Liver (tissue), 9 donors: ENCODE data around the gene GHRL. TPM values are rescaled to one million over a fixed set of nuclear protein-coding genes. Genes with fewer than 3 reads are reported as not detected.

Experiments
- DNase-seq: peaks from one replicate; pipeline ENCODE4 v3.0.0-alpha.2; 2017; ENCODE audit warnings: low spot score
- H3K27ac ChIP-seq, 2 donors: one replicate each; pipeline ENCODE4 v1.7.0; 2013; ENCODE audit warnings: inconsistent platforms in 2 of 2, low read length in 2 of 2, control low read depth in 1 of 2, low read depth in 1 of 2, mild to moderate bottlenecking in 1 of 2
- H3K27me3 ChIP-seq, 4 donors: one replicate each; pipeline versions ENCODE4 v1.6.1 to v1.7.0; 2013; ENCODE audit warnings: low read length in 3 of 4, inconsistent platforms in 1 of 4, mild to moderate bottlenecking in 1 of 4, moderate library complexity in 1 of 4; ENCODE audit not compliant: control insufficient read depth in 4 of 4, insufficient read depth in 4 of 4
- H3K36me3 ChIP-seq, 4 donors: one replicate each; pipeline versions ENCODE4 v1.6.1 to v1.7.0; 2013; ENCODE audit warnings: low read length in 3 of 4, mild to moderate bottlenecking in 3 of 4, low read depth in 1 of 4, moderate library complexity in 1 of 4; ENCODE audit not compliant: control insufficient read depth in 4 of 4, insufficient read depth in 3 of 4
- H3K4me1 ChIP-seq, 4 donors: one replicate each; pipeline versions ENCODE4 v1.6.1 to v1.7.0; 2013; ENCODE audit warnings: low read length in 3 of 4, mild to moderate bottlenecking in 3 of 4, moderate library complexity in 1 of 4; ENCODE audit not compliant: control insufficient read depth in 4 of 4, insufficient read depth in 4 of 4
- H3K4me3 ChIP-seq, 3 donors: one replicate each; pipeline versions ENCODE4 v1.6.1 to v1.7.0; 2013; ENCODE audit warnings: low read length in 3 of 3, control low read depth in 1 of 3, low read depth in 1 of 3, mild to moderate bottlenecking in 1 of 3
- H3K9ac ChIP-seq, 2 donors: one replicate each; pipeline ENCODE4 v1.7.0; 2013; ENCODE audit warnings: low read length in 2 of 2, mild to moderate bottlenecking in 2 of 2, moderate library complexity in 2 of 2, control low read depth in 1 of 2, low read depth in 1 of 2
- H3K9me3 ChIP-seq, 4 donors: one replicate each; pipeline versions ENCODE4 v1.6.1 to v1.7.0; 2013; ENCODE audit warnings: low read length in 3 of 4; ENCODE audit not compliant: control insufficient read depth in 4 of 4
- ATF3 ChIP-seq: IDR thresholded peaks from 2 replicates; pipeline ENCODE4 v1.6.1; 2016; ENCODE audit warnings: antibody characterized with exemption
- EGR1 ChIP-seq, 2 donors: IDR thresholded peaks; 2 replicates each; pipeline ENCODE4 v1.6.1; 2016 to 2018; ENCODE audit warnings: antibody characterized with exemption in 2 of 2, low read depth in 2 of 2
- FOXA1 ChIP-seq: IDR thresholded peaks from 2 replicates; pipeline ENCODE4 v1.6.1; 2016; ENCODE audit warnings: antibody characterized with exemption
- FOXA2 ChIP-seq: IDR thresholded peaks from 2 replicates; pipeline ENCODE4 v1.6.1; 2016; ENCODE audit warnings: antibody characterized with exemption
- GABPA ChIP-seq, 2 donors: IDR thresholded peaks in 1 of 2; conservative IDR thresholded peaks in 1 of 2; 2 replicates each; pipeline ENCODE4 v1.6.1; 2016; ENCODE audit warnings: antibody characterized with exemption in 2 of 2, mild to moderate bottlenecking in 1 of 2, moderate library complexity in 1 of 2
- HNF4A ChIP-seq, 2 donors: conservative IDR thresholded peaks; 2 replicates each; pipeline ENCODE4 v1.6.1; 2016; ENCODE audit warnings: antibody characterized with exemption in 2 of 2, mild to moderate bottlenecking in 2 of 2
- HNF4G ChIP-seq: IDR thresholded peaks from 2 replicates; pipeline ENCODE4 v1.6.1; 2016; ENCODE audit warnings: antibody characterized with exemption
- JUND ChIP-seq, 2 donors: IDR thresholded peaks; 2 replicates each; pipeline ENCODE4 v1.6.1; 2016; ENCODE audit warnings: antibody characterized with exemption in 2 of 2
- NR2F2 ChIP-seq: IDR thresholded peaks from 2 replicates; pipeline ENCODE4 v1.6.1; 2016; ENCODE audit warnings: antibody characterized with exemption
- RAD21 ChIP-seq, 2 donors: IDR thresholded peaks; 2 replicates each; pipeline ENCODE4 v1.6.1; 2016; ENCODE audit warnings: antibody characterized with exemption in 2 of 2, mild to moderate bottlenecking in 2 of 2
- RXRA ChIP-seq, 2 donors: IDR thresholded peaks; 2 replicates each; pipeline ENCODE4 v1.6.1; 2017 to 2018; ENCODE audit warnings: antibody characterized with exemption in 2 of 2, mild to moderate bottlenecking in 1 of 2
- SP1 ChIP-seq: IDR thresholded peaks from 2 replicates; pipeline ENCODE4 v1.6.1; 2018; ENCODE audit warnings: antibody characterized with exemption, mild to moderate bottlenecking
- TAF1 ChIP-seq: conservative IDR thresholded peaks from 2 replicates; pipeline ENCODE4 v1.6.1; 2016; ENCODE audit warnings: antibody characterized with exemption, mild to moderate bottlenecking
- YY1 ChIP-seq: IDR thresholded peaks from 2 replicates; pipeline ENCODE4 v1.6.1; 2016; ENCODE audit warnings: antibody characterized with exemption, mild to moderate bottlenecking
- WGBS: extraction: QIAGEN DNeasy Blood & Tissue Kit; methylation state at CpG from one replicate; pipeline ENCODE4 v1.1.7; 2013; 5-methylcytosine and 5-hydroxymethylcytosine counted together
- polyA plus RNA-seq, 2 donors: library from polyadenylated mRNA; stranded (reverse) in 1 of 2; unstranded in 1 of 2; fragments of 200-250 nt in 1 of 2; fragments of >200 nt in 1 of 2; fragmentation: Nextera tagmentation in 1 of 2; extraction: Ambion mirVana in 1 of 2; gene quantifications; one replicate each; pipeline versions ENCODE4 v1.2.1 to v1.2.3, GENCODE V29; 2013 to 2015
- total RNA-seq, 2 donors: library from RNA; depleted of rRNA; stranded (reverse); fragments of >200 nt; gene quantifications; one replicate each; pipeline ENCODE4 v1.2.3, GENCODE V29; 2014
- TF ChIP-seq, protein P1 (sequence below): IDR thresholded peaks from 2 replicates; pipeline ENCODE4 v1.6.1; 2016; ENCODE audit warnings: antibody characterized with exemption, mild to moderate bottlenecking
- TF ChIP-seq, protein P2 (sequence below): IDR thresholded peaks from 2 replicates; pipeline ENCODE4 v1.6.1; 2016; ENCODE audit warnings: antibody characterized with exemption
- TF ChIP-seq, protein P3 (sequence below): fragments of 150-350 bp; IDR thresholded peaks from 2 replicates; pipeline ENCODE4 v1.5.1; 2017; ENCODE audit warnings: improper control_type of control experiment, low read depth, low read length; ENCODE audit not compliant: missing input control
- TF ChIP-seq, protein P4 (sequence below): IDR thresholded peaks from 2 replicates; pipeline ENCODE4 v1.6.1; 2016; ENCODE audit warnings: antibody characterized with exemption
- donor health status: healthy.
- donor health status: healthy.
- donor health status: healthy.
- donor health status: healthy.
- donor health status: healthy.

Gene GHRL
- total and polyA plus RNA-seq, 4 donors: 0.08 to 1.3 (median 0.27) TPM

DNA sequence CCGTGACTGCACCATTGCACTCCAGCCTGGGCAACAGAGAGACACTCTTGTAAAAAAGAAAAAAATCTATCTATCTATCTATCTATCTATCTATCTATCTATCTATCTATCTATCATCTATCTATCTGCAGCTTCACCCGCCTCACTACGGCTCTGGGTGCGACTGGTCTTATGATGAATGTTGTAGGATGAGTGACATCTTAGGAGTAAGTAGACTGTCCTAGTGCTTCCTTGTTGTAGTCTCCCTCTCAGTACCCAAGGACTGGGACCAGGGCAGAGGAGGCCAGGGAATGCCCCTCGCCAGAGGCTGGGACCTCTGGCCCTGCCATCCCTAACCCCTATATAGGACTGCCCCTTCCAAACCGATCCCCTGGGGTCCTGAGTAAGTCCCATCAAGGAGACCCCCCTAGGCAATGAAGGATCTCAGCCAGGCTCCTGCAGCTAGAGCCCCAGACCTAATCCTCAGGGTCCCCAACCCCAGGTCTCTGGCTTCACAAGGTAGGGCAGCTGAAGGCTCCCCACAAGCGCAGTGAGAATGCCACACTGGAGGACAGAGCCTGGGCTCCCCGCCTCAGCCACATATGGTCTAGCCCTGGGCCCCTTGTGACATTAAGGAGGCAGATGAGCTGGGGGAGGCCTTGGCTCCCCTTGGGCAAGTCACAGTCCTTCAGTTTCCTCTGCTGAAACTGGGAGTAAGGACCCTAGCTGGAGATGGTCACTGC, 29.0 kb upstream of the GHRL start:
- no peak for DNase-seq
- no peak overlapping the region for H3K4me3 ChIP-seq

DNA sequence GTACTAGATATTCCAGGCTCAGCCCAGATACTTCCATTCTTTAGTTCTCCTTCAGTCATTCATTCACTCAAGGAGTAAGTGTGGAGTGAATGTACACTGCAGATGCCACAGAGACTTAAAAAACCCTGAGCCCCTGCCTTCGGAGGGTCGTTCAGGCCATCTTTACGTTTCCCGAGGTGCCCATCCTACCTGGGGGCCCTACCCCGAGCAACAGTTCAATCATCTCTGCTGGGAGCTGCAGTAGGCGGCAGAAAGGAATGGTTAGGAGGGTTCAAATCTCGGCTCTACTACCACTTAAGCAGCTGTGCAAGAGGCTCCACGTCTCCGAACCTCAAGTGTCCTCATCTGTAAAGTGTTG, 27.6 kb upstream of the GHRL start:
- H3K9me3 ChIP-seq: no peaks in the 10 kb centered on the region
- H3K27me3 ChIP-seq: no peaks in the 10 kb centered on the region
- H3K36me3 ChIP-seq: peaks cover 6 to 22% (median 13%) of the 10 kb centered on the region in 4 donors
- H3K4me3 ChIP-seq: peak overlapping the region; percentile 86 to 93 (median 88)
- under 1% methylated on average over 9 of the region's 9 CpGs for WGBS
- no peak for DNase-seq
- H3K4me1 ChIP-seq: peaks cover 7 to 33% (median 29%) of the 10 kb centered on the region in 4 donors
- peak overlapping the region; percentile 63 to 90 for H3K9ac ChIP-seq
- peak overlapping the region; percentile 66 to 86 for H3K27ac ChIP-seq
- TF ChIP-seq EGR1 (IDR thresholded peaks at IDR 0.05; ENCODE audit: low read depth in 2 of 2) (no peak), TAF1 (no peak), JUND (IDR thresholded peaks at IDR 0.05) (no peak), ATF3 (no peak), HNF4A (conservative IDR thresholded peaks at IDR 0.05) (no peak), NR2F2 (no peak), RAD21 (IDR thresholded peaks at IDR 0.05) (no peak)
- TF ChIP-seq, protein P1, sequence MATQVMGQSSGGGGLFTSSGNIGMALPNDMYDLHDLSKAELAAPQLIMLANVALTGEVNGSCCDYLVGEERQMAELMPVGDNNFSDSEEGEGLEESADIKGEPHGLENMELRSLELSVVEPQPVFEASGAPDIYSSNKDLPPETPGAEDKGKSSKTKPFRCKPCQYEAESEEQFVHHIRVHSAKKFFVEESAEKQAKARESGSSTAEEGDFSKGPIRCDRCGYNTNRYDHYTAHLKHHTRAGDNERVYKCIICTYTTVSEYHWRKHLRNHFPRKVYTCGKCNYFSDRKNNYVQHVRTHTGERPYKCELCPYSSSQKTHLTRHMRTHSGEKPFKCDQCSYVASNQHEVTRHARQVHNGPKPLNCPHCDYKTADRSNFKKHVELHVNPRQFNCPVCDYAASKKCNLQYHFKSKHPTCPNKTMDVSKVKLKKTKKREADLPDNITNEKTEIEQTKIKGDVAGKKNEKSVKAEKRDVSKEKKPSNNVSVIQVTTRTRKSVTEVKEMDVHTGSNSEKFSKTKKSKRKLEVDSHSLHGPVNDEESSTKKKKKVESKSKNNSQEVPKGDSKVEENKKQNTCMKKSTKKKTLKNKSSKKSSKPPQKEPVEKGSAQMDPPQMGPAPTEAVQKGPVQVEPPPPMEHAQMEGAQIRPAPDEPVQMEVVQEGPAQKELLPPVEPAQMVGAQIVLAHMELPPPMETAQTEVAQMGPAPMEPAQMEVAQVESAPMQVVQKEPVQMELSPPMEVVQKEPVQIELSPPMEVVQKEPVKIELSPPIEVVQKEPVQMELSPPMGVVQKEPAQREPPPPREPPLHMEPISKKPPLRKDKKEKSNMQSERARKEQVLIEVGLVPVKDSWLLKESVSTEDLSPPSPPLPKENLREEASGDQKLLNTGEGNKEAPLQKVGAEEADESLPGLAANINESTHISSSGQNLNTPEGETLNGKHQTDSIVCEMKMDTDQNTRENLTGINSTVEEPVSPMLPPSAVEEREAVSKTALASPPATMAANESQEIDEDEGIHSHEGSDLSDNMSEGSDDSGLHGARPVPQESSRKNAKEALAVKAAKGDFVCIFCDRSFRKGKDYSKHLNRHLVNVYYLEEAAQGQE: no peak
- TF ChIP-seq, protein P2, sequence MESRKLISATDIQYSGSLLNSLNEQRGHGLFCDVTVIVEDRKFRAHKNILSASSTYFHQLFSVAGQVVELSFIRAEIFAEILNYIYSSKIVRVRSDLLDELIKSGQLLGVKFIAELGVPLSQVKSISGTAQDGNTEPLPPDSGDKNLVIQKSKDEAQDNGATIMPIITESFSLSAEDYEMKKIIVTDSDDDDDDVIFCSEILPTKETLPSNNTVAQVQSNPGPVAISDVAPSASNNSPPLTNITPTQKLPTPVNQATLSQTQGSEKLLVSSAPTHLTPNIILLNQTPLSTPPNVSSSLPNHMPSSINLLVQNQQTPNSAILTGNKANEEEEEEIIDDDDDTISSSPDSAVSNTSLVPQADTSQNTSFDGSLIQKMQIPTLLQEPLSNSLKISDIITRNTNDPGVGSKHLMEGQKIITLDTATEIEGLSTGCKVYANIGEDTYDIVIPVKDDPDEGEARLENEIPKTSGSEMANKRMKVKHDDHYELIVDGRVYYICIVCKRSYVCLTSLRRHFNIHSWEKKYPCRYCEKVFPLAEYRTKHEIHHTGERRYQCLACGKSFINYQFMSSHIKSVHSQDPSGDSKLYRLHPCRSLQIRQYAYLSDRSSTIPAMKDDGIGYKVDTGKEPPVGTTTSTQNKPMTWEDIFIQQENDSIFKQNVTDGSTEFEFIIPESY: no peak

More for the DNA sequence above, 29.0 kb upstream of the GHRL start:
- no peaks in the 10 kb centered on the region for H3K9me3 ChIP-seq
- no peak overlapping the region for H3K9ac ChIP-seq
- WGBS: 94% methylated on average over 8 of the region's 8 CpGs
- H3K27ac ChIP-seq: no peak overlapping the region
- H3K27me3 ChIP-seq: no peaks in the 10 kb centered on the region
- peaks cover 0 to 11% (median 8%) of the 10 kb centered on the region in 4 donors for H3K36me3 ChIP-seq
- TF ChIP-seq TAF1: no peak
- TF ChIP-seq NR2F2: no peak
- no peak for TF ChIP-seq ATF3
- no peak for TF ChIP-seq GABPA (IDR thresholded peaks at IDR 0.05 in 1 of 2, conservative IDR thresholded peaks at IDR 0.05 in 1 of 2)
- TF ChIP-seq, protein P3, sequence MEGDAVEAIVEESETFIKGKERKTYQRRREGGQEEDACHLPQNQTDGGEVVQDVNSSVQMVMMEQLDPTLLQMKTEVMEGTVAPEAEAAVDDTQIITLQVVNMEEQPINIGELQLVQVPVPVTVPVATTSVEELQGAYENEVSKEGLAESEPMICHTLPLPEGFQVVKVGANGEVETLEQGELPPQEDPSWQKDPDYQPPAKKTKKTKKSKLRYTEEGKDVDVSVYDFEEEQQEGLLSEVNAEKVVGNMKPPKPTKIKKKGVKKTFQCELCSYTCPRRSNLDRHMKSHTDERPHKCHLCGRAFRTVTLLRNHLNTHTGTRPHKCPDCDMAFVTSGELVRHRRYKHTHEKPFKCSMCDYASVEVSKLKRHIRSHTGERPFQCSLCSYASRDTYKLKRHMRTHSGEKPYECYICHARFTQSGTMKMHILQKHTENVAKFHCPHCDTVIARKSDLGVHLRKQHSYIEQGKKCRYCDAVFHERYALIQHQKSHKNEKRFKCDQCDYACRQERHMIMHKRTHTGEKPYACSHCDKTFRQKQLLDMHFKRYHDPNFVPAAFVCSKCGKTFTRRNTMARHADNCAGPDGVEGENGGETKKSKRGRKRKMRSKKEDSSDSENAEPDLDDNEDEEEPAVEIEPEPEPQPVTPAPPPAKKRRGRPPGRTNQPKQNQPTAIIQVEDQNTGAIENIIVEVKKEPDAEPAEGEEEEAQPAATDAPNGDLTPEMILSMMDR: no peak
- no peak for TF ChIP-seq FOXA2
- no peak for TF ChIP-seq YY1
- TF ChIP-seq, protein P4, sequence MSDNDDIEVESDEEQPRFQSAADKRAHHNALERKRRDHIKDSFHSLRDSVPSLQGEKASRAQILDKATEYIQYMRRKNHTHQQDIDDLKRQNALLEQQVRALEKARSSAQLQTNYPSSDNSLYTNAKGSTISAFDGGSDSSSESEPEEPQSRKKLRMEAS: no peak
- no peak for TF ChIP-seq HNF4G
- TF ChIP-seq RXRA (IDR thresholded peaks at IDR 0.05): no peak
- no peak for TF ChIP-seq FOXA1
- TF ChIP-seq, protein P2: no peak
- TF ChIP-seq SP1: no peak
- TF ChIP-seq EGR1 (IDR thresholded peaks at IDR 0.05; ENCODE audit: low read depth in 2 of 2): no peak
- H3K4me1 ChIP-seq: peaks cover 7 to 32% (median 29%) of the 10 kb centered on the region in 4 donors
